Glomerular endothelial cell (primary cell): Measurements from ENCODE around the gene NUDT3. TPM values are rescaled to one million over a fixed set of nuclear protein-coding genes. Genes with fewer than 3 reads are reported as not detected.
"Not testable (repeated sequence)": the region's sequence is repeated elsewhere in the genome, so short reads cannot be mapped to it uniquely, and the experiment has no call there.

Experiments
- DNase-seq: peaks from one replicate; pipeline ENCODE4 v3.0.0-alpha.2; 2011; ENCODE audit warnings: low read depth, low spot score; ENCODE audit errors: extremely low read depth
- total RNA-seq: library from RNA; depleted of rRNA; stranded (reverse); fragments of >200 nt; gene quantifications from 2 replicates; pipeline ENCODE4 v1.2.3, GENCODE V29; 2015

NUDT3 gene
- total RNA-seq, 1 donor from 2014 or later = 31.2 TPM

DNA sequence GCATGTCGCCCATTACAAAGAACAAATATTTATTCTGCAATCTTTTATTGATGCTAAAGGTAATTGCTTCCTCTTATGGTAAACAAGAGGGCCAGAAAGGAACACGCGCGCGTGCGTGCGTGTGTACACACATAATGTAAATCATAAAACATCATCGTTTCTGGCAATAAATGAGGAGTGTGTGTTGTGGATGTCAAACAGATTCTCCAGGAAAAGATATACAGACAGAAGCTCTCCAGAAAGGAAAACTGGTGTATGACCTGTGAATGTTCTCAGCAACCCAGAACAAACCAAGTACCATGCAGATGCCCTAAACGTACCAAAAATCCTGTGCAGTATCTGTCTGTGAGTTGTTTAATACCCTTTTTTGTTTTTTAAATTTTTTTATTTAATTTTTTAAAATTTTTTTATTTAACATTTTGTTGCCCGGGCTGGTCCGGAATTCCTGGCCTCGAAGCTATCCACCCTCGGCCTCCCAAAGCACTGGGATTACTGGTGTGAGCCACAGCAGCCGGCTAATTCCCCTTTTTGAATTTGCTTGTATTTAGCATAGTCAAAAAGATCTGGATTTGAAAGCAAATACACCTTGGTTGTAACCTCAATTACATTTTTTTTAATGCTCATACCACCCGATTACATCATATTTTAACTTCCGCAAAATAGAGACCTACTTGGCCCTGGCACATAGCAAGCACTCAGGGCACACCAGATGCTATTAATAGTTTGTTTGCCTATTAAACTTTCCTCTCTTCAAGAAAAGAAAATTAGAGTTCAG lies 909 bp upstream of the NUDT3 start:
- DNase-seq = no peak

- no peak for DNase-seq
Observed at GRCh38 chr6:34391786-34392496, 528 bp downstream of the NUDT3 start.

DNA sequence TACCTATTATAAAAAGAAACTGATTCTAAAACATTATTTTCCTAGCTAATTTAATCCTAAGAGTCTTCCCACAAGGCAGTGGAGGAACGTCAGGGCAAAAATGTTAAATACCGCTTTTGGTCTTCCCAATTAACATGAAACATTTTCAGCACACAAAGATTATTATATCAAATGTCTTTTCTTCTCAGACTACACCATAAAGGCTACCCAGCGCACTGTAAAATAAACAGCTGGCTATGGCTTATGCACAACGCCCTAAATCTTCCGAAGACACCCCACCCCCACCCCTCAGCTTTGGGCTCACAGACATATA lies 1.0 kb downstream of the NUDT3 start:
- no peak for DNase-seq

DNA sequence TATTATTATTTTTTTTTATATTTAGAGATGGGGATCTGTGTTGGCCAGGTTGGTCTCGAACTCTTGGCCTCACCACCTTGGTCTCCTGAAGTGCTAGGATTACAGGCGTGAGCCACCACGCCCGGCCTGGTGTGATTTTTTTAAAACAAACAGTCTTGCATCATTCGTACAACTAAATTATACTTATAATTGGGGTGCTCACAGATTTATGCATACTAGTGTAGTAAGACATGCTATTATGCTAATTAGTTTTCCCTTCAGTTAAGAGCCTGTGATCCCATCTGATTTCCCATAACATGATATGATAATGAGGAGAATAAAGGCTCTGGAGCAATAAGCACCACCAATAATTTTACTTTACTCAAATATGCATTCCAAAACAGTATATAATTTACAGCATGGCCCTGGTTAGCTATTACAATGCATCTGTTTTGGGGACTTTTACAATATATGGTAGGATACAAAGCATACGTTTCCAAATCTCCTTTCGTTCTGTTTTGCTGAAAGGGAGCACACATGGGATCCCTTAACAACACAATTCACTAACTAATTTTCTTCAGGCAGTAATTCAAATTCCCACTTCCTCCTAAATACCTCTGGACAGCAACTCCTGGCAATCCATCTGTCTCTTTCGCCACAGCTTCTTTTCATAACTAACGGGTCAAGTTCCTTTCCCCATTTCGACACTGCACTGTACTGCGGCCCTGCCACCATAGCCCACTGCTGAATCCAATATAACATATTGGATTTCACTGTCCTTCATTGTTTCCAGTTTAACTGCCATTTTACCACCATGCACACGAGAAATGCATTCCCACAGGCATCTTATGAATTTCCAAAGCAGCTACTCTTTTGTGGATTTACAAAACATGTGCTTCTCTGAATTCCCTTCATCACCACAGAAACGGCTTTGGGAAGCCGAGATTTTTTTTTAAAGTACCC lies 1.7 kb downstream of the NUDT3 start:
- DNase-seq = no peak

DNA sequence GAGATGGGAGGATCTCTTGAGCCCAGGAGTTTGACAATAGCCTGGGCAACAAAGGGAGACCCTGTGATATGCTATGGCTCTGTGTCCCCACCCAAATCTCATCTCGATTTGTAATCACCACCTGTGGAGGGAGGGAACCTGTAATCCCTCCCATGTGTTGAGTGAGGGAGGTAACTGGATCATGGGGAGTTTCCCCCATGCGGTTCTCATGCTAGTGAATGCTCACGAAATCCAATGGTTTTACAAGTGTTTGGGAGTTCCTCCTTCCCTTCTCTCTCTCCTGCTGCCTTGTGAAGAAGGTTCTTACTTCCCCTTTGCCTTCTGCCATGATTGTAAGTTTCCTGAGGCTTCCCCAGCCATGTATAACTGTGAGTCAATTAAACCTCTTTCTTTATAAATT lies 3.4 kb downstream of the NUDT3 start:
- no peak for DNase-seq

DNA sequence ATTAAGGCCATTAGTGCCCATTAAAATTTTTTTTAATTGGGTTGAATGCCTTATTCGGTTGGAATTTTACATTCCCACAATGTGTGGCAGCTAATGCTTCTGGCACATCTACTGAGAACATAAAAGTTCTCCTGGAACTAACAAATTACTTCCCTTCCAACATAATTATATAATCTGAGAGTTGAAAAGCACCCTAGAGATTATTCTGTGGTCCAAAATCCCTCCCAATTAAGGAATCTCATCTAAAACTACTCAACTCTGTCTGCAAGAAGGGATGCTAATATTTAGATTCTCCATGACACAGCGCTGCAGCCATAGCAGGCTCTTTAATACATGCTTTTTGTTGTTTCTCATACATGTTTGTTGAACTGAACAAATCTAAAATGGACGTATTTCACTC lies 4.0 kb downstream of the NUDT3 start:
- no peak for DNase-seq

DNA sequence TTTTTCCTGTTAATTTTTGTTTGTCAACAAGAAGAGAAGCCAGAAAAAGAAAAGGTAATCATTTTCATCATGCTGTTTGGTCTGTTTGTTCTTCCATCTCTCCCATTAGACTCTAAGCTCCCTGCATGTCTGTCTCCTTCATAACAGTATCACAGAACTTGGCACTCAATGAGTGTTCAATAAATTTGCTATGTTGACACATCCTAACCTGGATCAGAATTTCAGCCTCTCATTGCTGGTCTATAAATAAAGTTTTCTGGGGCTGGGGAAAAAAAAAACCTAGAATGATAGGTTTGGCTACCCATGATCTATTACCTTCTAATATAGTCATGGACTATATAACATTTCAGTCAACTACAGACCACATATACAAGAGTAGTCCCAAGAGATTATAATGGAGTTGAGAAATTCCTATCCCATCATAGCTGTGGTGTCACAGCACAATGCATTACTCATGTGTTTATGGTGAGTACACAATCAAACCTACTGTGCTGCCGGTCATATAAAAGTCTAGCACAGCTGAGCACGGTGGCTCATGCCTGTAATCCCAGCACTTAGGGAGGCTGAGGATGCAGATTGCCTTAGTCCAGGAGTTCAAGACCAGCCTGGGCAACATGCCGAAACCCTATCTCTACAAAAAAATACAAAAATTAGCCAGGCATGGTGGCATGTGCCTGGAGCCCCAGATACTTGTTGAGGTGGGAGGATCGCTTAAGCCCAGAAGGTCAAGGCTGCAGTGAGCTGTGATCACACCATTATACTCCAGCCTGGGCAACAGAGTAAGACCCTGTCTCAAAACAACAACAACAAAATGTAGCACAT lies 5.9 kb downstream of the NUDT3 start:
- no peak for DNase-seq

DNA sequence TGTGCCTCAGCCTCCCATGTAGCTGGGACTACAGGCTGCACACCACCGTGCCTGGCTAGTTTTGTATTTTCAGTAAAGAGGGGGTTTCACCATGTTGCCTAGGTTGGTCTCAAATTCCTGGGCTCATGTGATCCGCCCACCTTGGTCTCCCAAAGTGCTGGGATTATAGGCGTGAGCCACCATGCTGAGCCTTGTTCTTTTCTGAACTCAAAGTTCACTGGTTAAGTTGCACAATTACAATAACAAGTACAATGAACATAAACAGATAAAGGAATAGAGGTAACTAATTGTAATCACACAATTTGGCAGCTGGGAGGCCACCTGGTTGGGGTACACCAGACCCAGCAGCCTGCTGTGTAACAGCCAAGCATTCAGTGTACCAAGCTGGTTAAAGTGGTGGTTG lies 6.7 kb downstream of the NUDT3 start:
- DNase-seq = no peak

DNA sequence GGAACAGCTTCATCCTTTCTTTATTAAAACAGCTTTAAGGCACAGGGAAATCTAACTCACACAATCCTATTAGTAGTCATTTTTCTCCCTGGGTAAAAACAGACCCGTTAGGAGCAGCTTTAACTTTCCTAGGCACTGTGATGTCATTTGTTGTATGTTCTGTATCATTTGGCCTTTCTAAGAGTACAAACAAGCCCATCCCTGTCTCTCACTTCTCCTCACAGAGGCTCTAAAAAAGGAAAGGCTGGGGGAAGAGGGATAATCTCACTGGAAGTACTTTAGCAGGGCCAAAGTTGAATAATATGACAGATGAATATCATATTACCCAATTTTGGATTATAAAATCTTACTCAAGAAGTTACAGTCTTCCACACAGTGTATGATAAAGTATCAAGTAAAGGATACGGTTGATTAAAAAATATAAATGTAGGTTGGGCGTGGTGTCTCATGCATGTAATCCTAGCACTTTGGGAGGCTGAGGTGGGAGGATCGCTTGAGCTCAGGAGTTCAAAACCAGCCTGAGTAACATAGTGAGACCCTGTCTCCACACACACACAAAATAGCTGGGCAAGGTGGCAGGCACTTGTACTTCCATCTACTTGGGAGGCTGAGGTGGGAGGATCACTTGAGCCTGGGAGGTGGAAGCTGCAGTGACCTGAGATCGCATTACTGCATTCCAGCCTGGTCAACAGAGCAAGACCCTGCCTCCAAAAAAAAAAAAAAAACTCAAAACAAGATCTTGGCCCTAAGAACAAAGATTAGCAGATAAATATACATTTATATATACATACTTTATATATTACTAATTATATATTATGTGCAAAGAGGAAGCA lies 7.9 kb downstream of the NUDT3 start:
- DNase-seq = no peak

DNA sequence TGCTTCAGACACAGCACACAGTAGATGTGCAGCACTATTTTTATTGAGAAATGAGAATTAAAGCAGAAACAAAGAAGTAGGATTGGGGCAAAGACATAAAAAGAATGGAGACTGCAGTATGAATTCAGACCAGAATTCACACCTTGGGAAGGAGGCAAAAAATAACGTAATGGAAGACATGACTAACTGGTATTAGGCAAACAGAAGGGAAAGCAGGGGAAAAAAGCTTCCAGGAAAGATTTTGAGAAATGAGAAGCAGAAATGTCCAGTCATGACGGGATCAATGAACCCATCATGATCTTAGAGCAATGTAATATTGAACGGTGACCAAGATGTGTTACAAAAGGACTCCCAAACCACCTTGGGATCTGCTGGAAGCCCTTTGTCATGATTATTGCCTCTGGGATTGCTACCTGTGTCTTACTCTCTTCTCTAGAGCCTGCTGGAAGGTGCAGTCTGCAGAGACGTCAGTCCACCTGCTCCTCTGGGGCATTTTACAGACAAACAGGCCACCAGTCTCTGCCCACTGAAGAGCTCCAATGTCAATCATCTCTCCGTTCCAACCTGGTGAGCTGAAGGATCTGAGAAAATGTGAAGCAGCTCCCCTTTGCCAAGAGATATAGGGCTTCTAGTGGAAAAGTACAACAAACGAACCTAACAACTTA lies 8.7 kb downstream of the NUDT3 start:
- no peak for DNase-seq

DNA sequence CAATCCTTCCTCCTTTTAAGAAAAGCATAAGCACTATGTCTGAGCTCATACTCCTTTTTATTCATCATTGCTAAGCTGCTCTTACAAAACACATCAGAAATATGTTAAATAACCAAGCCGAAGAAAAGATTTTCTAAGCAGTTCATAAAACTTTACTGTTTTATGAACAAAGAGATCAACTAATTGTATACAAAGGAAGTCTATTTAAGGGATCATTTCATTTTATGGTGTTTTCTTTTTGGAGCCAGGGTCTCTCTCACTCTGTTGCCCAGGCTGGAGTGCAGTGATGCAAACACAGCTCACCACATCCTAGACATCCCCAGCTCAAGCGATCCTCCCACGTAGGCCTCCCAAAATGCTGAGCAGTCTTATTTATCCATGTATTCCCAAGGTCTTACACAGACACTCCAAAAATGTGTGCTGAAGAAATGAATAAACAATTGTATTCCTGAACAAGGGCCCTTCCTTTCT lies 9.3 kb downstream of the NUDT3 start:
- DNase-seq = no peak

DNA sequence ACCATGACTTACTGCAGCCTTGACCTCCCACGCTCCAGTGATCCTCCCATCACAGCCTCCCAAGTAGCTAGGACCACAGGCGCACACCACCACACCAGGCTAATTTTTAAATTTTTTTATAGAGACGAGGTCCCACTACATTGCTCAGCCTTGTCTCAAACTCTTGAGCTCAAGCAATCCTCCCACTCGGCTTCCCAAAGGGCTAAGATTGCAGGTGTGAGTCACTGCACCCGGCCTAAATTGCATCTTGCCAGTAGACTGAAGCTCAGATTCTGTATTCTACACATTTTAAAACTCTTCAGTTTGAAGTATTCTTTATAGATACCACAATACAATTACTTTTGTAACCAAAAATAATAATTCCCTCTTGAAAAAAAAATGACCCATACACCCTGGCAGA lies 11.4 kb downstream of the NUDT3 start:
- no peak for DNase-seq

DNA sequence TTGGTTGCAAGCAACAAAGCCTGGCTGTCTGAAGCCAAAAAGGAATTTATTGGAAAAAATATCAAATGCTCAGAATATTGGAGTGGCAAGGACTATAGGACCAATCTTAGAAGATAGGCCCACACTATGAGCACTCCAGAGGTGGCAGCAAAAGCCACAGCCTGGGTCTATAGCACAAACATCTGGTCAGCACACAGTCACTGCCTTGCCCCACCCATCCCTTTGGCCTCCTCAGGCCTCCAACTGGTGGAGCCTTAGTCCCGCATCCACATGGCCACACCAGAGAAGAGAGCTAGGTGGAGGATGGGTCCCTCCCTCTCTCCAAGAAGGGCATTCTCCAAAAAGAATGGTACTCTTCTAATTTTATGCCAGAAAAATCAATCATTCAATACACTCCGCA lies 14.0 kb downstream of the NUDT3 start:
- no peak for DNase-seq

GRCh38 chr6:34377984-34378383 lies 14.5 kb downstream of the NUDT3 start:
- DNase-seq = no peak

DNA sequence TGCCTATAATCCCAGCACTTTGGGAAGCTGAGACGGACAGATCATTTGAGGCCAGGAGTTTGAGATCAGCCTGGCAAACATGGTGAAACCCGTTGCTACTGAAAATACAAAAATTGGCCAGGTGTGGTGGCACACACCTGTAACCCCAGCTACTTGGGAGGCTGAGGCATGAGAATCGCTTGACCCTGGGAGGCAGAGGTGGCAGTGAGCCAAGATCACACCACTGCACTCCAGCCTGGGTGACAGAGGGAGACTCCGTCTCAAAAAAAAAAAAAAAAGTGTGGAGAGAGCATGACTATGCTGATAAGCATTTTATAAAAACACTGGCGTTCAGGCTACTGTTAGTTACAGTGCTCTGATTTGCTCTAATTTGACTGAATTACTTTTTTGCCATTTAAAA lies 14.9 kb downstream of the NUDT3 start:
- DNase-seq = not testable (repeated sequence)

DNA sequence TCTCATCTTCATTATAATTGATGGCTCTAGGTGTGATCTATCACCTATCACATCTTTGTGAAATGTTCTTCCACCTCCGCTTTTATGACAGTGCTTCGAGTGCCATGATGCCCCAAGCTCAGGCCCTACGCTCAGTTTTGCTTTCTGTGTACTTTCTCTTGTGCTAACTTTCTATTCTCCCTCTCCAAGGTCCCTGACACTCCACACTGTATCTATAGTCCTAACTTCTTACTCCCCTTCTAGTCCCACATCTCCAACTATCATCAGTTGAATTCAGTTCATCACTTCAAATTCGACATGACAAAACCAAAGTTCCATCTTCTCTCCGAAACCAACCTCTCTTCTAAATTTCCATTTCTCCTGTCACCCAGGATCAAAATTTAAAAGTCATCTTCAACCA lies 16.6 kb downstream of the NUDT3 start:
- DNase-seq = no peak

DNA sequence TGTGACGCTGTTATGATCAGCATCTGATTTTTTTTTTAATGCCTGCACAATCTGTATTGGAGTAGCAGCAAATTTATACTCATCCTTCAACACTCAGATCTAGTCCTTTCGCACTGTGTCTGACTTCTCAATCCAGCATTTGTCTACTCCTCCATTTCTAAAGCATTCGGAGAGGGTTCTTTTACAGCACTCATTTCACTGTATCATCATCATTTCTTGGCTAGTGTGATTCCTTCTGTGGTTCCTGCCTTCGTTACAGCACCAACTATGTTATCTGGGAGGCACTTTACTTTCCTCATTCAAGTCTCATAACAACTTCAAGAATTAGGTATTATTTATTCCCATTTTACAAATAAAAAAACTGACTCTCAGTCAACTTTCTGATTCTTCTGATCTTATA lies 18.0 kb downstream of the NUDT3 start:
- no peak for DNase-seq

GRCh38 chr6:34374069-34374468 lies 18.4 kb downstream of the NUDT3 start:
- DNase-seq = no peak

DNA sequence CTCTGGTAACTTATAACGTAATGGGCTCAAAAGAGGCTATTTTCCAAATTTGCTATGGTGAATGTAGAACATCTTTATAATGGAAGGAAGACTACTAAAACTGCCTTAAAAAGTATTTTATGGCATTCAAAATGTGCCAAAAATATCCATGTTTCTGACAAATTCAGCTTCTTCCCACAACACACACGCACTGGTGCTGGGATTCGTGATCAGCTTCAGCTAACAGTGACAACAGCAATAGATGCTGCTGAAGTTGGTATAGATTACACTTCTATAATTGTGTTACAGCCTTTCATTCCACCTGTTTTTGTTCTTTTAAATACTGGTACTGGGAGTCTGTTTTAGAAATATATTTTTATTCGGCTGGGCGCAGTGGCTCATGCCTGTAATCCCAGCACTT lies 19.0 kb downstream of the NUDT3 start:
- no peak for DNase-seq
